Renal cortical epithelial cell (primary cell): ENCODE results near the gene NECTIN4. TPM values are rescaled to one million over a fixed set of nuclear protein-coding genes. Genes with fewer than 3 reads are reported as not detected.
"Not testable (repeated sequence)": the region's sequence is repeated elsewhere in the genome, so short reads cannot be mapped to it uniquely, and the experiment has no call there.

ENCODE experiments used
- DNase-seq: peaks from one replicate; pipeline ENCODE4 v3.0.0-alpha.2; 2011; ENCODE audit warnings: low read depth
- total RNA-seq: library from RNA; depleted of rRNA; stranded (reverse); fragments of >200 nt; gene quantifications from 2 replicates; pipeline ENCODE4 v1.2.3, GENCODE V29; 2014

Gene NECTIN4
- total RNA-seq, 1 donor from 2014 or later: 0.75 TPM

- DNase-seq: no peak
These were observed 35.1 kb downstream of the NECTIN4 start for GRCh38 chr1:161054232-161054631.

DNA sequence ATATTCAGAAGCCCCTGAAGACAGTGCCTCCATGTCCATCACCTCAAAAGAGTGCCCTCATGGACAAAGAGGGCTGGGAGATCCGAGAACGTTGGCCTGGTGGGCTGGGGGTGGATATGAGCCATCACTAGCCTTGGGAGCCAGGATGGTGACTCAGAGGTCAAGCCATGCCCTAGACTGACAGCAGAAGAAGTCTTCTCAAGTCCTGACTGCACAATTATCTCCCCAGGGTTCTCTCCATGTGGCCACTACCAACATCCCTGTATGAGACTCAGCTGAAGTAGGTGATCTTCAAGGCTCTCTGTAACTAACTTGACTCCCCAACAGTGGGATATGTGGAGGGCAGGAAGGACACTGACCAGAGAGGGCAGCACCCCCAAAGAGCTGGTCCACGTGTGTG lies 36.5 kb downstream of the NECTIN4 start:
- no peak for DNase-seq

DNA sequence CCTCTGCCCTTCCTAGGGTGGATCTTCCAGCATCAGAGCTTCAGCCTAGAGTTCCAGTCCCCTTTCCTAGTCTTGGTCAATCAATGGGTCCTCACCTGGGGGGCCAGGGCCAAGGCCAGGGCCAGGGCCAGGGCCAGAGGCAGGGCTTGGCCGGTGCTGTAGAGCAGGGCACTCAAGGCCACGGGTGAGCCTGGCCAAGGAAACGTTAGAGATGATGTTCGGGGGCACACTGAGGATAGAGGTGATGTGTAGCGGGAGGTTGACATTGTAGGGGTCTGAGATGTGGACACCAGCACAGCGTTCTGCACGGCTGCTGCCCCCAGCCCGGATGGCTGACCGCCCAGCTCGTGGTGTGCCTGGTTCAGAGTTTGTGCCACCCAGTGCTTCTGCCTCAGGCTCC lies 38.1 kb downstream of the NECTIN4 start:
- DNase-seq: no peak

DNA sequence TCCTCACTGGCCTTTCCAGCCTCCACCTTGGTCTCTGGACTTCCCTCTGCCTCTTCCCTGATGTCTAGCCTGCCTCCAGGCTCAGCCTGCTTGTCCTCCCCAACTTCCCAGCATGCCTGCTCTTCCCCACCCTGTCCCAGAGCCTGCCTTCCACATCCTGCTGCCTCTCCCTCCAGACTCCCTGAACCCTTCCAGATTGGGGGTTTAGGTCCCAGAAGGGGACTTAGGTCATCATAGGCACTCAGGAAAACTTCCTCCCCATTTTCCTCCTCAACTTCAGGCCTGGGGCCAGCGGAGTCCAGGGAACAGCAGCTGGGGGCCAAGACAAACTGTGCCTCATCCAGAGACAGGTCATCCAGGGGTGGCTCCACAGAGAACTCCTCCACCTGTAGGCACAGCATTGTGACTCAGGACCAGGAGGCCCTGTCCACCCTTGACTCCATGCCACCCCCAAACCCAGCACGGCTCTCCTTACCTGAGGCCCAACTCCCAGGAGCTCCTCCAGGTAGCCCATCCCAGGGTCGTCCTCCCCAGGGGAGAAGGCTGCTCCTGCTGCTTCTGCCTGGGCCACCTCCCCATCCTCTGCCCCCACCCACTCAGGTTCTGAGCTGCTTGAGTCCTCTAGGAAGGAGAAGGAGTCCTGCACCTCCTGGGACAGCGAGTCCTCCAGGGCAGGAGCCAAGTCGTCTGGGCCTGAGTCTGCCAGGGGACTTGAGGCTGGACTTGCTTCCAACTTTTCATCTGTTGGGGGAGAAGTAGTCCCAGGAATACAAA lies 40.2 kb downstream of the NECTIN4 start:
- no peak for DNase-seq

- no peak for DNase-seq
These were observed 41.6 kb downstream of the NECTIN4 start for GRCh38 chr1:161047436-161048420.

DNA sequence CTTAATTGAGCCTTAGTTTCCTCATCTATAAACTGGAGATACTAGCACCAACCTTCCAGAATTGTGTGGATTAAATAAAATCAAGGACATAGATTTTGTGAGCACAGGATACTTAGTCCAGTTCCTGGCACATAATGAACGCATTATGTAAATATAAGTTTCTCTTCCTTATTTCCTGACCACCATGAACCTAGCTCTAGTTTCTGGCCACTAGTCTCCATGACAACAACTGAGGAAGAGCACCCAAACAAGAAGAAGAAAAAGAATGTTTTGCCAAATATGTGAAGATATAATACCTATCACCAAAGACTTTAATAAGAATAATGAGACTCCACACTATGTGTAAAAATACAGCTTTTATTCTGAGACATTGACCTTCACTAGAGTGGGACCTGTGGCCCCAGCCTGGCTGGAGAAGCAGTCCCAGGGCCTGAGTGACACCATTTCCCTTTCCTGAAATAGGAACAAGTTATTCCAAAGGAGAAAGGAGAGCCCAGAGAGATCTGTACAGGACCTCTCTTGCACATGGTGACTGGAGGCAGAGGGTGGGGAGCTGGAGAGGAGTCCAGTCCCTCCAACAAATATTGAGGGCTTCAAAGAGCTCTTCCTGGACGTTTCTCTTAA lies 42.6 kb downstream of the NECTIN4 start:
- no peak for DNase-seq

- peak; percentile 88 for DNase-seq
These were observed 43.4 kb downstream of the NECTIN4 start, which contains the start of gene USF1 for GRCh38 chr1:161045736-161046604. Gene USF1, minus strand, starts transcription at chr1:161045977. Its CDS starts 2,702 bp downstream, at chr1:161043275.

- DNase-seq: peak; percentile 53
These were observed 44.2 kb downstream of the NECTIN4 start for GRCh38 chr1:161044908-161045735.

- DNase-seq: peak; percentile 19
These were observed 44.8 kb downstream of the NECTIN4 start for GRCh38 chr1:161044535-161044907.

GRCh38 chr1:161039546-161039945 lies 49.8 kb downstream of the NECTIN4 start:
- DNase-seq: no peak

DNA sequence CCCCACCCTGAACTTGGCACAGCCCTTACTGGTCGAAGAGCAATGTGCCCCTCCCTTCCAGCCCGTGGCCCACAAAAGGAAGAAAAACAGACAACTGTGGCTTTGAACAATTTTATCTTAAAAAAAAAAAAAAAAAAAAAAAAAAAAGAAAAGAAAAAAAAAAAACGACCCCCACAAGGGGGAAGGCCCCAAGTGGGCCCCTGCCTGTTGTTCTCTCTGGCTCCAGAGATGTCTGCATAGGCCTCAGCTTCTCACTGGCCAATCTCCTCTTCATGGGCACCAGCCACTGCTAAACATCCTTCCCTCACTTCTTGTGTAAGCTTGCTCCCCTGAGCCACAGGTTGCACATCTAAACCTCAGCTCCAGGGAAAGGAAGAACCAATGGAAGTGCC lies 50.2 kb downstream of the NECTIN4 start:
- DNase-seq: no peak

GRCh38 chr1:161038523-161039153 lies 50.7 kb downstream of the NECTIN4 start, which contains the start of gene TSTD1:
Gene TSTD1, minus strand, starts transcription at chr1:161038964. Its CDS starts 75 bp downstream, at chr1:161038889.
- DNase-seq: peak; percentile 32

DNA sequence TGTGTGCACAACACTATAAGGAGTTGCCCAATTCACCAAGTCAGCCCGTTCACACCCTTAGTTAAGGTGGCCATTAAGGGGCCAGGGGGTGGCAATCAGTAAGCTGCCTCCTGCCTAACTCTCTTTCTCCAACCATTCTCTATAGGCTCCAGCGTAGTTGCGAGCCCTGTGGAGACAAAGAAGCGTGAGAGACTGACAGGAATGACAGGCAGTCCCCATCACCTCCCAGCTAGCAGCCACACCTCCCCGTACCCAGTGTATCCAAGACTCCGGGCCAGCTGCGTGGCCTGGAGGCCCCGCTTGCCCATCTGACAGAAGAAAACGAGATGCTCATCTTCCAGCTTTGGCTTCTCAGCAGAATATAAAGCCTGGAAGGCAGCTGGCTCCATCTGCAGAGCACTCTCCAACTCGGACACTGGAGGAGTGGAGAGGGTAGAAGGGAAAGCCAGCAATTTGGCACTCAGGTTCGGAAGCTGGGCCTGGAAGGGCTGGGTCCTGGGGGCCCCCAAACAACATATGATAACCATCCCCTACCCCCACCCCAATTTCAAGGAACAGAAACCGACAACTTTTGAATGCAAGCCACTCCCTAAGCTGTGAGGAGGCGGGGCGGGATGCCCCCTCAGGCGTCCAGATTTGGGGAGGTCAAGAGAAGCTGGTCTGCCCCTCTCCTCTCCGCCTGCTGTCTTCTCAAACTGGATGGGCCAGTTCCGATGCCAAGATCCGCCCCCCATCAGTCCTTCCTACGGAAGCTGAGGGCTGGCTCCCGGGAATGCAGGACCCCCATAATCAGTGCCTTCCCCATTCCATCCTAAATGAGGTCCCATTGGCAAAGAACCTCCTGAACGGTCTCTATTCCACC lies 51.5 kb downstream of the NECTIN4 start:
- no peak for DNase-seq

GRCh38 chr1:161033751-161034150 lies 55.6 kb downstream of the NECTIN4 start:
- DNase-seq: no peak

DNA sequence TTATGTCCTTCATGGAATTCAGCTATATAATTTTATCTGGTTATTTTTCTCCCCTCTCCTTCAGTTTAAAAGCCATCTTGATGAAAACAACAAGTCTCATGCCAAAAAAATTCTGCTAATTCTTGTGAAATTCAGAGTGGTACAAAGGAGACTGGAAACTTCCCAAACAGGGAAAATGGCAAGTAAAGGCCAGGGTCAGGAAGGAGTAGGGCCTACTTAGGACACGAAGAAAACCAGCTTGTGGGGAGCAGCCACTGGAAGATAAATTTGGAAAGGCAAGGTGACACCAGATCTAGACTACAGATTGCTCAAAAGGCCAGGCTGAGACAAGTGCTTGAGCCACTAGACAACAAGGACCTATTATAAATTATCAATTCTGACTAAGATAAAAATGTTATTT lies 56.9 kb downstream of the NECTIN4 start:
- no peak for DNase-seq

- no peak for DNase-seq
These were observed 57.5 kb downstream of the NECTIN4 start for GRCh38 chr1:161031874-161032273.

DNA sequence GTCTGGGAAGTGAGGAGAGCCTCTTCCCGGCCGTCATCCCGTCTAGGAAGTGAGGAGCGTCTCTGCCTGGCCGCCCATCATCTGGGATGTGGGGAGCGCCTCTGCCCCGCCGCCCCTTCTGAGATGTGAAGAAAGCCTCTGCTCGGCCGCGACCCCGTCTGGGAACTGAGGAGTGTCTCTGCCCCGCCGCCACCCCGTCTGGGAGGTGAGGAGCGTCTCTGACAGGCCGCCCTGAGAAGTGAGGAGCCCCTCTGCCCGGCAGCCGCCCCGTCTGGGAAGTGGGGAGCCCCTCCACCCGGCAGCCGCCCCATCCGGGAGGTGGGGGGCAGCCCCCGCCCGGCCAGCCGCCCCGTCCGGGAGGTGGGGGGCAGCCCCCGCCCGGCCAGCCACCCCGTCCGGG lies 59.9 kb downstream of the NECTIN4 start:
- DNase-seq: not testable (repeated sequence)

- not testable (repeated sequence) for DNase-seq
These were observed 62.4 kb downstream of the NECTIN4 start for GRCh38 chr1:161026954-161027353.

DNA sequence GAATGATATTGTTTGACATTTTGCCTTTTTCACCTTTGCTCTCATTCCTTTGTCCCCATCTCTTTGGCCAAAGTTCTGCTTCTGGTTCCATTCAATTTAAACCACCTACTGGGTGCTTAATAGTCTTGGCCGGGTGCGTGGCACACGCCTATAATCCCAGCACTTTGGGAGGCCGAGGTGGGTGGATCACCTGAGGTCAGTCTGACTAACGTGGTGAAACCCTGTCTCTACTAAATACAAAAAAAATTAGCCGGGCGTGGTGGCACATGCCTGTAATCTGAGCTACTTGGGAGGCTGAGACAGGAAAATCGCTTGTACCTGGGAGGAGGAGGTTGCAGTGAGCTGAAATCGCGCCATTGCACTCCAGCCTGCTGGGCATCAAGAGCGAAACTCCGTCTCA lies 66.9 kb downstream of the NECTIN4 start:
- DNase-seq: not testable (repeated sequence)
